ENCODE measurements around the gene UPF2. TPM values are rescaled to one million over a fixed set of nuclear protein-coding genes. Genes with fewer than 3 reads are reported as not detected.

The UPF2 gene
- total RNA-seq, 6 experiments from 2014 or later, result 8.7 to 12.6 (median 9.8) TPM

- no peak for DNase-seq
- H3K36me3 ChIP-seq, result no peaks in the 10 kb centered on the region
- intact Hi-C loops (cut with DNase I), result no loop called here
- no peak for TF ChIP-seq CTCF (IDR thresholded peaks at IDR 0.05)
- no peak for TF ChIP-seq POLR2A (IDR thresholded peaks at IDR 0.05)
- H3K4me1 ChIP-seq, result no peaks in the 10 kb centered on the region
- H3K9me3 ChIP-seq, result no peaks in the 10 kb centered on the region
- H3K27ac ChIP-seq, result no peak overlapping the region
- no peaks in the 10 kb centered on the region for H3K27me3 ChIP-seq
- 97% methylated on average over 6 of the region's 16 CpGs for WGBS (ENCODE audit: insufficient coverage, low coverage, low lambda C conversion rate, missing lambda C conversion rate)
- no peak overlapping the region for H3K4me3 ChIP-seq
- no peak for ATAC-seq
These were observed 155.0 kb downstream of the UPF2 start for GRCh38 chr10:11887381-11888227.

GRCh38 chr10:11886851-11887250 lies 155.8 kb downstream of the UPF2 start:
- ATAC-seq (peak in 1 of 4 donors; percentile 10), DNase-seq (peak in 1 of 3 donors; percentile 38)
- H3K4me3 ChIP-seq, result no peak overlapping the region
- TF ChIP-seq CTCF (IDR thresholded peaks at IDR 0.05) (no peak), POLR2A (IDR thresholded peaks at IDR 0.05) (no peak)
- no CpG with 5 or more reads among the region's 12 CpGs for WGBS (ENCODE audit: insufficient coverage, low coverage, low lambda C conversion rate, missing lambda C conversion rate)
- intact Hi-C loops (cut with DNase I), result no loop called here
- H3K27ac ChIP-seq, result no peak overlapping the region
- H3K4me1 ChIP-seq, result no peaks in the 10 kb centered on the region
- no peaks in the 10 kb centered on the region for H3K27me3 ChIP-seq
- no peaks in the 10 kb centered on the region for H3K36me3 ChIP-seq
- no peaks in the 10 kb centered on the region for H3K9me3 ChIP-seq

GRCh38 chr10:11886138-11886474 lies 156.5 kb downstream of the UPF2 start:
- ATAC-seq (peak; percentile 33 to 65 (median 50)), DNase-seq (peak in 1 of 3 donors; percentile 55)
- 20% methylated on average over 1 of the region's 6 CpGs for WGBS (ENCODE audit: insufficient coverage, low coverage, low lambda C conversion rate, missing lambda C conversion rate)
- Histone ChIP-seq H3K27me3 (no peaks in the 10 kb centered on the region), H3K4me3 (no peak overlapping the region), H3K27ac (no peak overlapping the region), H3K9me3 (no peaks in the 10 kb centered on the region), H3K36me3 (no peaks in the 10 kb centered on the region), H3K4me1 (no peaks in the 10 kb centered on the region)
- intact Hi-C loops (cut with DNase I), result no loop called here
- TF ChIP-seq POLR2A (IDR thresholded peaks at IDR 0.05), result no peak
- TF ChIP-seq CTCF (IDR thresholded peaks at IDR 0.05), result no peak

- no peak for ATAC-seq
These were observed 157.0 kb downstream of the UPF2 start for GRCh38 chr10:11885437-11886137.

More at GRCh38 chr10:11885437-11886137, 157.0 kb downstream of the UPF2 start:
- 83% methylated on average over 7 of the region's 13 CpGs for WGBS (ENCODE audit: insufficient coverage, low coverage, low lambda C conversion rate, missing lambda C conversion rate)
- no peaks in the 10 kb centered on the region for H3K36me3 ChIP-seq
- no peak overlapping the region for H3K4me3 ChIP-seq
- no peaks in the 10 kb centered on the region for H3K4me1 ChIP-seq
- no peaks in the 10 kb centered on the region for H3K9me3 ChIP-seq
- no peak overlapping the region for H3K27ac ChIP-seq
- H3K27me3 ChIP-seq, result no peaks in the 10 kb centered on the region
- intact Hi-C loops (cut with DNase I), result no loop called here
- TF ChIP-seq POLR2A (IDR thresholded peaks at IDR 0.05) (no peak), CTCF (IDR thresholded peaks at IDR 0.05) (no peak)
- no peak for DNase-seq
